Umbilical cord (tissue), 2 donors: ENCODE measurements around the gene KCNH4. TPM values are rescaled to one million over a fixed set of nuclear protein-coding genes. Genes with fewer than 3 reads are reported as not detected.
"Not testable (repeated sequence)": the region's sequence is repeated elsewhere in the genome, so short reads cannot be mapped to it uniquely, and the experiment has no call there.

Source experiments
- DNase-seq: peaks from one replicate; pipeline ENCODE4 v3.0.0-alpha.2; 2015; ENCODE audit warnings: low spot score
- total RNA-seq: library from RNA; depleted of rRNA; stranded (reverse); fragments of >200 nt; gene quantifications from one replicate; pipeline ENCODE4 v1.2.3, GENCODE V29; 2014; ENCODE audit warnings: low replicate concordance; ENCODE audit not compliant: insufficient read depth

KCNH4 gene
- total RNA-seq, 1 donor from 2014 or later: not detected

- DNase-seq: peak; percentile 82
These were observed 13.3 kb upstream of the KCNH4 start, which contains the start of gene GHDC for GRCh38 chr17:42193969-42194899. Gene GHDC (minus strand): TSS chr17:42194494. CDS start chr17:42193581, 913 bp downstream.

DNA sequence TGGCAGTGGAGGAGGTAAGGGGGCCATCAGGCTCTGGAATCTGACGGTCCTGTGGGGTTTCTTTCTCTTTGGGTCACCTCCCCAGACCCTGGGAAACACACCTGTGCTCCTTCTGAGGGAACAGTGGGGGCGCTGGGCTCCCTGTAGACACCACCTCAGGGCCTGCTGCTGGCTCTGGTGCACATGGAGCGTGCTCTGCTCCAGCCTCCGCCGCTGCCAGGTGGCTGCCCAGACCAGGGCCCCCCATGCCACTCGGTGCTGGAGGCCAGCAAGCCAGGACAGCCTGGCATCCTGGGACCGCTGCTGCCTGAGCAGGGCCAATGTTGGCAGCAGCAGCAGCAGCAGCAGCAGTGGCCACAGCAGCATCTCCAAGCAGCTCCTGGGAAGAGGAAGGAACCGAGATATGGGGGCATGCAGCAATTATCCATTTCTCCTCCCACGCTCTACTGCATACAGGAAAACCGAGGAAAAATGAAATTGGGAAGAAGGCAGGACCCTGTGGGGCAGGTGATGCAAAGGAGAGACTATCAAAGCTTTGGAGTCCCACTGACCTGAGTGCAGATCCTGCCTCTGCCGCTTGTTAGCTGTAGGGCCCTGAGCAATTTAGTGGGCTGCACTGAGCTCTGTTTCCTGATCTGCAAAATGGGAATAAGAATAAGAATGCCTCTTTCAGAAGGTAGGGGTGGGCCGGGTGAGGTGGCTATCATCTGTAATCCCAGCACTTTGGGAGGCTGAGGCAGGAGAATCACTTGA is 12.4 kb upstream of the KCNH4 start:
- no peak for DNase-seq

DNA sequence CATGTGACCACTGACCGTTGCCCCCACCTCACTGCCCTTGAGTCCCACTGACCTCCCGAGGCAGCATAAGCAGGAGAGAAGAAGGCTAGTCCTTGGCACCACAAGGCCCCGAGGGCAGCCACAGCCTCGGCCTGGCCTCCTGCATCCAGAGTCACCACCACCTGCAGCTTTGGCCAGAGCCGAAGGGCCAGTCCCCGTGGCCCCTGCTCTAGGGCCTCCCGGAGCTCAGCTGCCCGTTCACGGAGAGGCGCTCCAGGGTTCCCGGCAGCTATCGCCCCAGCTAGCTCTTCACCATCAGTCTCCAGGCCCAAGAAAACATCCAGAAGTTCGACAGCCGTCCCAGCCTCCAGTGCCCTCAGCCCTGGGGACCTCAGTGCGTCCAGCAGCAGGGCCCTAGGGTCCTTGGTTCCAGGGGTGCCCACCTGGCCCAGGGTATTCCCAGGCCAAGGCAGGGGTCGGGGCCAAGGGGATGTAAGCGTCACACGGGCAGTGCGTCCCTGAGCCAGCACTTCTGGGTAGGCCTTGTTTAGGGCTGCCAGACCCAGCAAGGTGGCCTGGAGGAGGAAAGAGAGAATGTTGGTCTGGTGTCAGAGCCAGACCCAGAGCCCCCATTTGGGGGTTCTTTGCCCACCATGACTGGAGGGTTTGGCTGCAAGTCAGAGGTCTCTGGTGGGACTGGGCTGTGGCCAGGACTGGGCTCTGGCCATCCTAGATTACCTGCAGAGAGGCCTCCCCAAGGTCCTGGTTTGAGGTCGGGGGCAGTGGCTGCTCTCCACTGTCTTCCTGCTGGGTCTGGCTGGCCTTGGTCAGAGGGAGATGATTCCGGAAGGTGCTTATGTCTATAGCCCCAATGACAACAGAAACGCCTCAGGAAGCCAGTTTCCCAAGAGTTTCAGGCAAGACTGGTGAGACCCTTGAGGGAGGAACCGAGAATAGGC is 11.5 kb upstream of the KCNH4 start:
- no peak for DNase-seq

GRCh38 chr17:42191275-42191608 is 10.3 kb upstream of the KCNH4 start:
- no peak for DNase-seq

DNA sequence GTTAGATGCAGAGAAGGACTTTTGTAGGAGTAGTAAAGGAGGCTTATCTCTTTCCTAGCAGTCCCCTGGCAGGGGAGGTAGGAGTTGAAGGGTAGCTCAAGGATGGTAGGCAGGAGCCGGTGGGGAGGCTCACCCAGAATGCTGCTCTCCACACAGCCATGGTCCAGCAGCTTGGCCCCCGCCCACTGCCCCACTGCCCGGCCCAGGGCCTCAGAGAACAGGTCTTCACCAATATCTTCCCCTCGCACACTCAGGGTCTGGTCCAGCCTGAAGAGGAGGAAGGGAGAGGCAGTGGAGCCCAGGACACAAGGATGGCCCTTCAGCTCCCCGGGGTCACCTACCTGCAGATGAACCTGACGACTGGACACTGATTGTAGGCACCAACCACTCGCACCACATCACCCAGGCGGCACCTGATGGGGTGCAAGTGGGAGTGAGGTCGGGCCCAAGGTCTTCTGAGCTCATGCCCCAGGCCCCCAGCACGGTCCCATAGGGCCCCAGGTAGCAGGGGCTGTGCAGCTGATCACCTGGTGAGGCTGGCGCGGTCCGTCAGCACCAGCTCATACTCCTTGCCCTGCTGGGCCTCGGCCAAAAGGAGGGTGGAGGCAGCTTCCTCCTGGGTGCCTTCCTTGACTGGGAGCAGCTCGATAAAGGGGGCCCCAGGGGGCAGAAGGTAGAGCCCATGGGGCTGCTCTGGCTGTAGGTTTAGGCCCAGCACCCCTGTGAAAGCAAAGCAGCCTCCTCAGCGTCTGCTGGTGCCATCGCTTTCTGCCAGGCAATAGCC is 9.7 kb upstream of the KCNH4 start:
- DNase-seq: no peak

DNA sequence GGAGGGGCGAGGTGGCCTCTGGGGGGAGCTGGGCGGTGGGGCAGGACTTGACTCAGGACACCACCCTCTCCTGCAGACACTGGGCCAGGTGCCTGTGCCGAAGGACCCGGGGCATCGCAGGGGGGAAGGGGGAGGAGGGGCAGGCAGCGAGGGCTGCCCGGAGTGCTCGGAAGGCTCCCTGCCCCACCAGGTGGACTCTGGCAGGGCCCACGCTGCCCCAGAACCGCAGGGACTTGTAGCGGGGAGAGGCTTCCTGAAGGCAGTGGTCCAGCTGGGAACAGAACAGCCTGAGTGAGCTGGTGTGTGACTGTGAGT is 8.7 kb upstream of the KCNH4 start:
- DNase-seq: no peak

DNA sequence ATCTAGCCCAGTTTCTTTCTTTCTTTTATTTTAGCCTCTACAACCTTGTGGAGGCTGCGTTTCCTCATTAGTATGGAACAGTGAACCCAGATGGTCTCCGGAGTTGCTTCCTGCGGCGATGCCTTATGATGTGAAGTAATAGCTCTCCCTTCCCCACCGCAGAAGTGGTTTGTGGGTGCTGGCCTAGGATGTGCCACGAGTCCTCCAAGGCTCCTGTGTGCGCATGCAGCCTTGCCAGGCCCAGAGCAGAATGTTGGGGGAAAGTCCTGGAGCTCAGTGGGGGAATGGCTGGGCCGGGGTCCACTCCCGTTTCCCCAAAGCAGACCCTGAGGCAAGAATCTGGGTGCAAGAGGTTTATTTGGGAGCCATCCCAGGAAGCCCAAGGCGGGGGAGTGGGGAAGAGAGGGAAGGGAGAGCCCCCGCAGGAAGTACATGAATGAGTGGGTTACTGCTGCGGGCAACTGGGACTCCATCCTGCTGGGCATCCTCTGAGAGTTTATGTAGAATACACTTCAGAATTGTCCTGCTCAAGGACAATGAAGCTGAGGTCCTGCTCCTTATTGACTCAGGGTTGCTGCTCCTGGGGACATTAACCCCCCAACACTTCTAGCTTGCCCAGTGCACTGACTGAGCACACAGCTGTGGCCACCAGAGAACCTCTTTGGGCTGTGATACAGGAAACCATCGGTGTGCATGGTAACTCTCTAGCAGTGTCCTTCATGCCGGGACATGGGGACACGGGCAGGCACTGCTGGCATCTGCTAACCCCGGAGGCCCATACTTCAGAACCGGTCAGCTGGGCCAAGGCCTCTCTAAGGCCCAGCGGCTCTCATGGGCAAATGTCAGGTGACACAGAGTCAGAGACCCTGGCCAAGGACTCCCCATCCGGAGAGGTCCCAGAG is 8.1 kb upstream of the KCNH4 start:
- no peak for DNase-seq

DNA sequence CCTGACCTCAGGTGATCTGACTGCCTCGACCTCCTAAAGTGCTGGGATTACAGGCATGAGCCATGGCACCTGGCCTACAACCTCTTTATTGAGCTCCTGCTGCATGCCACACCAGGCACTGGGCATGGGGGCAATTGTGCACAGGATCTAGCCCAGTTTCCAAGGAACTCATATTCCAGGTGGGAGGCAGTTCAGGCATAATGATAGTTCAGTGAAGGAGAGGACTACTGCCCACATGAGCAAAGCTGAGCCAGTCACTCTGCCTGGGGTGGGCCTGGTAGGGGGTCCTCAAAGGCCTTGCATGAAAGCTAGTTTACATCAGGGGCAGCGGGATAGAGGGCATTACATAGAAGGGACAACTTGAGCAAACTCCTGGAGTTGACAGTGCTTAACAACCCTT is 6.9 kb upstream of the KCNH4 start:
- no peak for DNase-seq

GRCh38 chr17:42186191-42186590 is 5.2 kb upstream of the KCNH4 start:
- not testable (repeated sequence) for DNase-seq

GRCh38 chr17:42185621-42185930 is 4.6 kb upstream of the KCNH4 start:
- DNase-seq: no peak

GRCh38 chr17:42184713-42185620 is 4.0 kb upstream of the KCNH4 start, which contains the start of gene HCRT:
Gene HCRT (minus strand): TSS chr17:42185452. CDS start chr17:42185365, 87 bp downstream.
- DNase-seq: no peak

DNA sequence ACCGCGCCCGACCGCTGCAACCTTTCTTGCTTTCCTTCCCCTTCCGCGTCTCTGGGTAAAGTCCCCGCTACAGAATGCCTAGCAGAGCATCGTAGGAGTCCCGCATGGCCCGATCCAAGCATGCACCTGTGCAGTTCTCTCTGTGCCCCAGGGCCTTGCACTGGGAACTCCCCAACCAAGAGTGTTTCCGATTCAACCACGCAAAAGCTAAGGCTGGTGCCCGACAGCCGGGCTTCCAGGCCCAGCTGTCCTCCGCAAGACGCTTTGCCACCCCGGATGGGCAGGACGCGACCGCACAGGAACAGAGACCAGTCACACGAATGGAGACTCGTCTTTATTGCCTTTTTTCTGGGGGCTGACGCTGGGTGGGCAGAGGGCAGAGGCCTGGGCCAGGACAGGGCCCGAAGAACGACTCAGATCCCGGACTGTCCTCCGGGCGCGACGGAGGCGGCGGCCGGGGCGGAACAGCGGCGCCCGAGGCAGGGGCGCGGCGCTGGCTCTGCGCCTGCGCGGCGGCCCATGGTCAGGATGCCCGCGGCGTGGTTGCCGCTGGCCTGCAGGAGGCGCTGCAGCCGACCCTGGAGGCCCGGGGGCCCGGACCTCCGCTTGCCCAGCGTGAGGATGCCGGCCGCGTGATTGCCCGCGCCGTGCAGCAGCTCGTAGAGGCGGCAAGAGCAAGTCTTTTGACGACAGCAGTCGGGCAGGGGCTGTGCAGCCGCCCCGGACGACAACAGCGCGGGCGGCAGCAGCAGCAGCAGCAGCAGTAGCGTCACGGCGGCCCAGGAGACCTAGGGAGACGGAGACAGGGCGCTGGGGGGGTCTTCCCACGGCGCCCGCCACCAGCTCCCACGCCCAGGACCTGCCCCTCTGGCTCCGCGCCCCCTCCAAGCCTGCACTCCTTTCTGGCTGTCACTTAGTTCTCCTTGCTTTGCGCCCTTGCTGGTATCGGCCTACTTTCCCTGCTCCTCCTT is 3.1 kb upstream of the KCNH4 start:
- DNase-seq: peak; percentile 61

- no peak for DNase-seq
These were observed 2.2 kb upstream of the KCNH4 start for GRCh38 chr17:42182927-42183734.

DNA sequence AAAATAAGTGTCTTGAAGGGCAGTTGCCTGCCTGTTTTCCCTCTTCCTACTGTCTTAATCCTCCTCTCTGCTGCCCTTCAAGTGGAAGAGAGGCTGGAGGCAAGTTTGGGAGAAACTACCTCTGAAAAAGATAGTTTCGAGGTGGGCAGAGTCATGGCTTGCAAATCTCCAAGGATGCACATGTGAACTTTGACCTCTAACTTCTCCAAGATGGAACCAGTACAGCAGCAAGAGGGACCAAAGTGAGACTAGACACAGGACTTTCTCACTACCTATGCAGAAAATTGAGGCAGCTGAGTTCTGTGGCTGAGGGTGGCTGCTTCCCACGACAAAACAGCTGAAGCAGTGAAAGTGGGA is 887 bp upstream of the KCNH4 start:
- DNase-seq: no peak

- no peak for DNase-seq
These were observed 476 bp downstream of the KCNH4 start for GRCh38 chr17:42180411-42180921.

DNA sequence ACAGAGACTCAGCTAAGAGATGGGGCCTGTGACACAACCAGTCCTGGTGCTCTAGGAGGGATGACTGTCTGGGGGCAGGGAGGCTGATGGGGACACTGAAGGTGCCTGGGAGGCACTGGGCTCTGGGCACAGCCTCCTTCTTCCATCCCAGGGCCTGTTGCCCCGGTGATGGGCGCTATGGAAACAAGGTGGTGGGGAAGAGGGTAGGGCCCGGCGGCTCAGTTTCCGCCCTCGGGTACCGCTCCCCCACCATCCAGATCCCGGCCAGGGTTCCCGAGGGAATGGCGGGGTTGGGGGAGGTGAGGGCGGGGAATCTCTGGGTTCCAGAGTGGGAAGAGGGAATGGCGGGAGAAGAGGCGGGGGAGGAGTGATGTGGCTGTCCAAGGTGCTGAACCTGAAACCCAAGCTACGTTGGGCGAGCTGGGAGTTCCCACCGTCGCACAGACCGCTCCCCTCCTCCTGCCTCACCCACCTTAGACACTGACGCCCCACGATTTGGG is 981 bp downstream of the KCNH4 start:
- DNase-seq: peak; percentile 56

GRCh38 chr17:42179335-42179734 is 1.6 kb downstream of the KCNH4 start:
- DNase-seq: no peak
